ENCODE measurements around the gene RMI1. TPM values are rescaled to one million over a fixed set of nuclear protein-coding genes. Genes with fewer than 3 reads are reported as not detected.

The RMI1 gene
- total and polyA plus RNA-seq, 2 donors (not counting 3 experiments of a cell fraction or from before 2014, with no cell fraction given), result 1.1 to 11.5 TPM

GRCh38 chr9:83992407-83992806 is 11.8 kb downstream of the RMI1 start:
- no TSS peak for BruUV-seq (replicated peaks)
- Histone ChIP-seq H3K4me1 (ENCODE audit: control insufficient read depth, extremely low read depth, insufficient read depth, low read length) (no peaks in the 10 kb centered on the region), H3K9me1 (replicated peaks; ENCODE audit: control insufficient read depth, extremely low read depth, insufficient read depth, low read length) (no peaks in the 10 kb centered on the region), H3K27me3 (ENCODE audit: control insufficient read depth in 2 of 2, insufficient read depth in 2 of 2, low read length in 2 of 2) (no peaks in the 10 kb centered on the region), H3K4me3 (replicated peaks in 1 of 3; ENCODE audit: insufficient read depth in 1 of 3, low read depth in 1 of 3, low read length in 3 of 3) (no peak overlapping the region), H3K4me2 (ENCODE audit: insufficient read depth, low read length) (no peak overlapping the region), H3K9me3 (replicated peaks; ENCODE audit: control insufficient read depth, insufficient read depth, low read length) (no peaks in the 10 kb centered on the region), H4K20me1 (replicated peaks; ENCODE audit: control insufficient read depth, extremely low read depth, insufficient read depth, low read length) (no peaks in the 10 kb centered on the region), H2AFZ (ENCODE audit: low read depth, low read length) (no peak overlapping the region), H3K9ac (replicated peaks; ENCODE audit: extremely low read depth, insufficient read depth, low read length) (no peak overlapping the region), H3K79me2 (ENCODE audit: control insufficient read depth, insufficient read depth, low read length) (peaks cover 30% of the 10 kb centered on the region), H3K36me3 (ENCODE audit: control insufficient read depth in 2 of 2, extremely low read depth in 1 of 2, insufficient read depth in 2 of 2, low read length in 2 of 2) (no peaks in the 10 kb centered on the region), H3K27ac (ENCODE audit: insufficient read depth, low read depth, low read length) (no peak overlapping the region)
- ChIA-PET CTCF (interaction anchor here (1.0 kb wide), 2 partner anchors 9 to 268 kb away, joined by 3 read pairs; no protein-coding TSS in a partner anchor), POLR2A (no interaction called here)
- no peak for FAIRE-seq
- intact Hi-C loops (cut with micrococcal nuclease) (no loop called here), dilution Hi-C loops (cut with MboI; ENCODE audit: extremely low pct_ligation_motif_present, low sequenced_read_pairs) (no loop called here)
- DNase-seq (ENCODE audit: low read depth, low spot score), result no peak
- no peak for TF ChIP-seq FOS (IDR thresholded peaks at IDR 0.05; ENCODE audit: borderline replicate concordance, insufficient read depth, low read length)

GRCh38 chr9:83992901-83993300 is 12.3 kb downstream of the RMI1 start:
- Histone ChIP-seq H4K20me1 (replicated peaks; ENCODE audit: control insufficient read depth, extremely low read depth, insufficient read depth, low read length) (no peaks in the 10 kb centered on the region), H3K9me3 (replicated peaks; ENCODE audit: control insufficient read depth, insufficient read depth, low read length) (no peaks in the 10 kb centered on the region), H2AFZ (ENCODE audit: low read depth, low read length) (no peak overlapping the region), H3K9me1 (replicated peaks; ENCODE audit: control insufficient read depth, extremely low read depth, insufficient read depth, low read length) (no peaks in the 10 kb centered on the region), H3K27ac (ENCODE audit: insufficient read depth, low read depth, low read length) (no peak overlapping the region), H3K27me3 (ENCODE audit: control insufficient read depth in 2 of 2, insufficient read depth in 2 of 2, low read length in 2 of 2) (no peaks in the 10 kb centered on the region), H3K36me3 (ENCODE audit: control insufficient read depth in 2 of 2, extremely low read depth in 1 of 2, insufficient read depth in 2 of 2, low read length in 2 of 2) (no peaks in the 10 kb centered on the region), H3K4me1 (ENCODE audit: control insufficient read depth, extremely low read depth, insufficient read depth, low read length) (no peaks in the 10 kb centered on the region), H3K9ac (replicated peaks; ENCODE audit: extremely low read depth, insufficient read depth, low read length) (no peak overlapping the region), H3K4me3 (replicated peaks in 1 of 3; ENCODE audit: insufficient read depth in 1 of 3, low read depth in 1 of 3, low read length in 3 of 3) (no peak overlapping the region), H3K79me2 (ENCODE audit: control insufficient read depth, insufficient read depth, low read length) (peaks cover 26% of the 10 kb centered on the region), H3K4me2 (ENCODE audit: insufficient read depth, low read length) (no peak overlapping the region)
- TF ChIP-seq MAX (IDR thresholded peaks at IDR 0.05; ENCODE audit: insufficient read depth, insufficient read length), result no peak
- TF ChIP-seq GATA2 (IDR thresholded peaks at IDR 0.05; ENCODE audit: insufficient read depth, insufficient read length, low read depth, low read length), result no peak
- no peak for TF ChIP-seq POLR2A (IDR thresholded peaks at IDR 0.05; ENCODE audit: low read depth, low read length)
- no peak for TF ChIP-seq JUN (IDR thresholded peaks at IDR 0.05; ENCODE audit: borderline replicate concordance, insufficient read depth, insufficient read length, low read depth)
- no peak for TF ChIP-seq EZH2 (IDR thresholded peaks at IDR 0.05; ENCODE audit: borderline replicate concordance, low read depth, low read length, severe bottlenecking)
- no peak for TF ChIP-seq FOS (IDR thresholded peaks at IDR 0.05; ENCODE audit: borderline replicate concordance, insufficient read depth, low read length)
- TF ChIP-seq POLR2AphosphoS5 (IDR thresholded peaks at IDR 0.05; ENCODE audit: insufficient read depth, low read depth, low read length), result no peak
- no peak for TF ChIP-seq MYC (IDR thresholded peaks at IDR 0.05; ENCODE audit: low read depth, low read length)
- no peak for TF ChIP-seq CTCF (IDR thresholded peaks at IDR 0.05; ENCODE audit: extremely low read depth in 1 of 2, insufficient read depth in 1 of 2, low read depth in 1 of 2, low read length in 2 of 2)
- CTCF ChIA-PET, result no interaction called here
- FAIRE-seq (no peak), DNase-seq (ENCODE audit: low read depth, low spot score) (no peak)
- no TSS peak for BruUV-seq (replicated peaks)
- intact Hi-C loops (cut with micrococcal nuclease), result no loop called here
- POLR2A ChIA-PET, result no interaction called here
- dilution Hi-C loops (cut with MboI; ENCODE audit: extremely low pct_ligation_motif_present, low sequenced_read_pairs), result no loop called here

Measured in endothelial cell of umbilical vein (primary cell).